Smooth muscle cell of the pulmonary artery (primary cell): ENCODE results near the gene SIAH1. TPM values are rescaled to one million over a fixed set of nuclear protein-coding genes. Genes with fewer than 3 reads are reported as not detected.

ENCODE experiments used
- total RNA-seq: library from RNA; depleted of rRNA; stranded (reverse); fragments of >200 nt; gene quantifications from 2 replicates; pipeline ENCODE4 v1.2.3, GENCODE V29; 2014

The SIAH1 gene
- total RNA-seq, result 30.8 and 34.4 TPM in 2 replicates

GRCh38 chr16:48385253-48386150 lies at the start of gene SIAH1:
Gene SIAH1 (minus strand): TSS chr16:48385413. CDS start chr16:48362428, 22,985 bp downstream.

Other genes starting within 250 kb of the SIAH1 start
- gene ABCC12, start 229.4 kb downstream of the SIAH1 start, total RNA-seq, result 0.26 TPM in 1 of 2 replicates, not detected in the other
- gene LONP2, start 141.1 kb downstream of the SIAH1 start, total RNA-seq, result 77.1 and 87.8 TPM in 2 replicates
- 0.26 and 0.30 TPM in 2 replicates for gene ABCC11, start 137.9 kb downstream of the SIAH1 start, total RNA-seq
- 19.9 and 20.2 TPM in 2 replicates for gene N4BP1, start 224.8 kb upstream of the SIAH1 start, total RNA-seq